Measurements from ENCODE around the gene RNU5B-1. TPM values are rescaled to one million over a fixed set of nuclear protein-coding genes. Genes with fewer than 3 reads are reported as not detected.
A peak's percentile ranks its signal among the peaks of the same experiment; 100 is the strongest.

RNU5B-1 gene
- polyA plus RNA-seq (ENCODE audit: insufficient read length in 4 of 4) = not detected

- DNase-seq (ENCODE audit: low read depth in 4 of 4, low spot score in 3 of 4) = peak; percentile 82 to 88 (median 85)
These were observed at the start of gene RNU5B-1 for GRCh38 chr15:65304381-65305149. Gene RNU5B-1, plus strand, starts transcription at chr15:65304677.

DNA sequence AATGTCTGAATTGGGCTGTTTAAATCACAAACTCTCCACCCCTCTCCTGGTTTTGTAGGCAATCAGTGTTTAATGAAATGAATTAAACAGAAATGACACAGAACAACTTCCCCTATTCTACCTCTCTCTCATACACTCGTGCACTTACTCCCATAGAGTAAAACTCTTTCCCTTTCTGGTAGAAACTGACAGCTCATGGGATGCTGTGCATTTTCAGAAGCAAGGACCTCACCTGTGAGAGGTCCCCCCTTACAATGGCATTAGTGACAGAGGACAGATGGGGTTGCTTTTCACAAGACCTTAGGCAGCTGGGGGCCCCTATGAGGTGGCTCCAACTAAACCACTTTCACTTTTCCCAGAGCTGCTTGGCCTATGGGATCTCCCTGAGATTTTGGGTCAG is 49.7 kb upstream of the RNU5B-1 start:
- no peak for DNase-seq (ENCODE audit: low read depth in 4 of 4, low spot score in 3 of 4)

DNA sequence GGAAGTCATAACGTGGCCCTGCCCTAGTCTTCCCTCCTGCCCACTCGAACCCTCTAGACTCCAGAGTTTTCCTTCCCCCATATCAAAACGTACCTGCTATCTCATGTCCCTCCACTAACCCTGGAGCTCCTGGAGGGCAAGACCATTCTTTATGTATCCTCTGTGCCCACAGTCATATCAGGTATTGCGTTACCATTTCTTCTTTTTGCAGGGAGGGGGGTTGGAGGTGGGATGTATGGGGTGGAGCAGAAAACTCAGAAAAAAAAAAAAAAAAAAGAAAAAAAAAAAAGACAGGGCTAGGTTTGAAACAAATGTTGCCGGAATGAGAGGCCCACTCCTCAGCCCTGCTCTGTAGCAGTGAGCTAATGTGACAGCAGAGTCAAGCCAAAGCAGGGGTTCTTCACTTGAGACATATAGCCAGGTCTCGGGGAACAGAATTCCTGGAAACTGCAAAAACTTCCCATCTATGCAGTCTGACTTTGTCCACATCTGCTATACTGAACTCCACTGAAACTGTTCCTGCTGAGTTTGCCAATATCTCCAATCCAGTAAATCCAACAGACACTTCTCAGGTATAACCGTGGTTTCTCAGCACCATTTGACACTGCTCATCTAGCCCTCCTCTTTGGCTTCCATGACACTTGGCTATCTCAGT is 48.9 kb upstream of the RNU5B-1 start:
- DNase-seq (ENCODE audit: low read depth in 4 of 4, low spot score in 3 of 4) = no peak

DNA sequence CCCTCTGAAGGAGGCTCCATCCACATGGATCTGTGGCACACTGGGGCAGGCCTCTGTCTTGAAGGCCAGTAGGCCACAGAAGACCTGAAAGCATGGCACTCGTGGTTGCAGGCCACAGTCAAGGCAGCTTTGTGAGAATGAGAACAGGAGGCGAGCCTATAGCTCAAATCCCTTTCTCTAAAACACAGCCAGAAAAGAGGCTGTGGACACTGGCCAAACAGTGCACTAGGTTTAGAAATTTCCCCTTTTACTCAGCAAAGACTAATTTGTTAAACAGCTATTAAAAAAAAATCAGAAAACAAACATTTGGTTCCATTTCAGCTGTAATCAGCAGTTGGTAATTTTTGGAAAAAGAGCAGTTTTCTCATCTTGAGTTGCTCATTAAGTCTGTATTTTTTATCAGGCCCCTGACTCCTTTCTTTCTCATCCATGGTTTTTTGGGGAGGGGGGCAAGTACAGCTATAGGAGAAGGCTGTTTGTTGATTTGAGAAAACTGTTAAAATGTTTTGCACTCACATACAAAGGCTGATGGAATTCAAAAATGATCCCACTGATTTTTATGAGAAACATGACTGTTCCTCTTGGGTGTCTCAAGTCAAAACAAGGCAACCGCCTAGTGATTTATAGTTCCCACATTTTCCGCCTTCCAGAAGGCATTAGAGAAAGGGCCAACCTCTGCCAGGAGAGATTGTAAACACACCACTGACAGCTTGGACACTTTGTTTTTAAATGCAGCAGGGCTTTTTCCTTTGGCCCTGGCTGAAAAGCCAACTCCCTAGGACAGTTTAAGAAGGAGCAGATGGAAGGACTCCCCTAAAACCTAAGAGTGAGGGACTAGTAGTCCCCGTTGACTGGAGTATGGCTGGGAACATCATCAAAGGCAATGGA is 45.9 kb upstream of the RNU5B-1 start:
- no peak for DNase-seq (ENCODE audit: low read depth in 4 of 4, low spot score in 3 of 4)

DNA sequence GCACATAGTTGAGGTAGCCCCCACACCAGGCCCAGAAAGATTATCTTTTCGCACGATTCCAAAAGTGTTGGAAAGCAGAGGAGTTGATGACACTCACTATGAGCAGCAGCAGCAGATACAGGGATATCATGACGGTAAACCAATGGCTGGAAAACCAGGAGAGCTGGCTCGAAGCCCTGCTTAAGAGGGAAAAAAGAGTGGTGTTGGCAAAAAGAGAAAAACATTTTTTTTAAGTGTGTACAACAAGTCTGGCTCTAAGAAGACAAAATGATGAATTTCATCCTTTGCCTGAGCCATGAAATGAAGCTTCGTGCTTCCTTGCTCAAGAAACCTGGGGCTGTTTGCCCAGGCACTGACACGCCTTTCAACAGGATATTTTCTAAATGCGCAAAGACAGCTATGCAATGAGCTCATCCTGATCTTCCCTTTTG is 45.1 kb upstream of the RNU5B-1 start:
- no peak for DNase-seq (ENCODE audit: low read depth in 4 of 4, low spot score in 3 of 4)

DNA sequence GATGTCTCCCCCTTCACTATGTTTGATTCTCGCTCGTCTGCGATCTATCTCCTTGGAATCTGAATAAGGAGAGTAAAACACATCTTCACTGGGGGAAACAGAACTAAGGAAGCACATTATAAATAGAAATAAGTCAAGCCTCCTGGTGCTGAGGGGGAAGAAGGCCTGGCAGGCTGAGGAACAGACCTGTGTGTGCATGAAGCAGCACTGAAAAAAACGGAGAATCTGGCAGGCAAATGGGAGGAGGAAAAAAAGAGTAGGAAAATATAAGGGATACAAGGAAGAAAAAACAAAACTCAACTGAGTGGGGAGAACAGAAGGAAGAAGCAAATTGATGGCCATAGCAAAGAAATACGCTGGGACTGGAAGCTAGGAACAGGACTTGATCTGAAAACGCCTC is 43.5 kb upstream of the RNU5B-1 start:
- no peak for DNase-seq (ENCODE audit: low read depth in 4 of 4, low spot score in 3 of 4)

GRCh38 chr15:65263313-65263712 is 41.2 kb upstream of the RNU5B-1 start:
- no peak for DNase-seq (ENCODE audit: low read depth in 4 of 4, low spot score in 3 of 4)

DNA sequence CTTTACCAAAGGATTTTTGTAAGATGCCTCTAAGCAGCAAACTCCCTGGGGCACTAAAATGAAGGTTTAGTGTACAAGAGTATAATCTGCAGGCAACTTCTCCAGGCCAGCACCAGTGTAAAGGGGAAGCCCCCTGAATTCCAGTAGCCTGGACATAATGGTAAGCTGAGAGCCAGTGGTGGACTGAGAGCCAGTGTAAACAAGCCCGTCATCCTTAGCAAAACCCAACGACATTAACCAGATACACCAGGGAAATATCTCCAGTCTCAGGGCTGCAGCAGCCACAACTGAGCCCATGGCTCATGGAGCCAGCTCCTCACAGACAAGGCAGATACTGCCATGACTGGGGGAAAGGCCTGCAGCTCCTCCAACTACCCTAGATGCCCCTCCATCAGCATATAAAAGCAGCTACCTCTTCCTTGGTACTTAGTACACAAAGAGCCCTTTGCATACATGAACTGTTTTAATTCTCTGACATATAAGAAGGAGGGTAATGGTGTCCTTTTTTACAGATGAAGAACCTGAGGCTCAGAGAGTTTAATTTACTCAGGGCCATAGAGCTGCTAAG is 39.5 kb upstream of the RNU5B-1 start:
- DNase-seq (ENCODE audit: low read depth in 4 of 4, low spot score in 3 of 4) = no peak

- DNase-seq (ENCODE audit: low read depth in 4 of 4, low spot score in 3 of 4) = no peak
These were observed 38.0 kb upstream of the RNU5B-1 start for GRCh38 chr15:65266469-65266868.

DNA sequence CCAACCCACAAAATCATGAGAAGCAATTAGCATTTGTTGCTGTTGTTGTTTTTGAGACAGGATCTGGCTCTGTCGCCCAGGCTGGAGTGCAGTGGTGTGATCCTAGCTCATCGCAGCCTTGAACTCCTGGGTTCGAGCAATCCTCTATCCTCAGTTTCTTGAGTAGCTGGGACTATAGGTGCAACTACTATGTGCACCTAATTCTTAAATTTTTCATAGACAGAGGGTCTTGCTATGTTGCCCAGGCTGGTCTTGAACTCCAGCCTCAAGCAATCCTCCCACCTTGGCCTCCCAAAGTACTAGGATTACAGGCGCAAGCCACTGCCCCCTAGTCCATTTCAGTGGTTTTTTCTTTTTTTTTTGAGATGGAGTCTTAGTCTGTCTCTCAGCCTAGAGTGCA is 36.1 kb upstream of the RNU5B-1 start:
- no peak for DNase-seq (ENCODE audit: low read depth in 4 of 4, low spot score in 3 of 4)

DNA sequence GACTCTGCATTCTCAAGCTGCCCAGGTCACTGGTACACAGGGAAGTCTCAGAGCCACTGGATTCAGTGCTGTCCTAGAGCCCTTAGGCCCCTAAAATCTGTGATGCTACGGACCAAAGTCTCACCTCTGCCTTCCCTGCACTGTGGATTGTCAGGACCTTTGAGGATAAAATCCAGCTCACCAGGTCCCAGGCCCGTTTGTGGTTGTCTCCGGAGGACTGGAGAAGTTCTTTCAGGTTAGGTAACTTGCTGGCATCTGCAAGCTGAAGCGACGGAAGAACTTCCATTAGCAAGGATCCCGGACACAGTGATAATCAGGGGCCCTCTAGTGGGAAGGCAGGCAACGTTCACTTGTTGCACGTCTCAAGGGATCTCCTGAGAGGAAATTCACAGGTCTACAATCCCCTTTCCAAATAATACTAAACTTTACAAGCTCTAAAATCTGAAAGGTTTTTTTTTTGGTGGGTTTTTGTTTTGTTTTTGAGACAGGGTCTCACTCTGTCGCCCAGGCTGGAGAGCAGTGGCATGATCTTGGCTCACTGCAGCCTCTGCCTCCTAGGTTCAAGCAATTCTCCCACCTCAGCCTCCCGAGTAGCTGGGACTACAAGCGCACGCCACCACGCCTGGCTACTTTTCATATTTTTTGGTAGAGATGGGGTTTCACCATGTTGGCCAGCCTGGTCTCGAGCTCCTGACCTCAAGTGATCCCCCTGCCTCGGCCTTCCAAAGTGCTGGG is 33.5 kb upstream of the RNU5B-1 start:
- peak in 1 of 4 donors; percentile 68 for DNase-seq (ENCODE audit: low read depth in 4 of 4, low spot score in 3 of 4)

DNA sequence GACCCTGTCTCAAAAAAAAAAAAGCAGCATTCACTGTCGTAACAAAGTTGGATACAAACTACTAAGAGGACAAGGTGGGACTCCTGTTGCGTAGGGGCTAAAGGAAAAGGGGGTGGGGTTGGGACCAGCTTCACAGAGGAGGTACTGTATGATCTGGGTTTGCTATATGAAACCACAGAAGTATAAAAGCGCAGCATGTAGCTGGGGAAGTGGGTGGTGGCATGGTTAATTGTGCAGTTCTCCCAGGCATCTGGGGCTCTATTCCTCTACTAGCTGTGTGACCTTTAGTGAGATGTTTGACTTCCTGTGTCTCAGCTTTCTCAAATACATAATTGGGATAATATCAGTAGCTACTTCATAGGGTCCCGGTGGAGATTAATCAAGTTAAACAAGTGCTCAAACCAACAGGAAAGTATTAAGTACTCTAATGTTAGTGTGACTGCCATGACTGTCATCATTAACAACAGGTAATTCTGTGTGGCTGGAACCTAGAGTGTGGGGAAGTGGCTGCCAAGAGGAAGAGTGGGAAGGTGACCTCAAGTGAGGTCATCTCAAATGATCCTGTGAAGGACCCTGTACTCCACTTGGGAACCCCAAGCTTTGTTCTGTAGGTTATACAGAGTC is 29.3 kb upstream of the RNU5B-1 start:
- no peak for DNase-seq (ENCODE audit: low read depth in 4 of 4, low spot score in 3 of 4)

- no peak for DNase-seq (ENCODE audit: low read depth in 4 of 4, low spot score in 3 of 4)
These were observed 28.8 kb upstream of the RNU5B-1 start for GRCh38 chr15:65275728-65276126.

DNA sequence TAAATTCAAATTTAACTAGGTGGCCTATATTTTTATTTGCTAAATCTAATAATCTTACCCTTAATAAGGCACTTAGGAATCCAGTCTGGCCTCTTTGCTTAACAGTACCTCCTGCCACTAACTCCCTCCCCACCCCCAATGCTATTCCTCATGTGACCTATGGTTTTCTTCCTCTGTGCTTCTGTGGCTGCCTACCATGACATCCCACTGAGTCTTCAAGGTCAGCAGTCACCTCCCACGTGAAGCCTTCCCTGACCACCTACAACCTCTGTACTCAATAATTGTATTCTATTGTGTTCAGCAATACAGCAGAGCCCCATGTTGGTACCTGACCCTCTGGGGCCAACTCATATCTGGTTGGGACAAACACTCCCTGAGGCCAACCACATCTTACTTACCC is 27.5 kb upstream of the RNU5B-1 start:
- no peak for DNase-seq (ENCODE audit: low read depth in 4 of 4, low spot score in 3 of 4)

- DNase-seq (ENCODE audit: low read depth in 4 of 4, low spot score in 3 of 4) = no peak
These were observed 26.0 kb upstream of the RNU5B-1 start for GRCh38 chr15:65278480-65278879.

DNA sequence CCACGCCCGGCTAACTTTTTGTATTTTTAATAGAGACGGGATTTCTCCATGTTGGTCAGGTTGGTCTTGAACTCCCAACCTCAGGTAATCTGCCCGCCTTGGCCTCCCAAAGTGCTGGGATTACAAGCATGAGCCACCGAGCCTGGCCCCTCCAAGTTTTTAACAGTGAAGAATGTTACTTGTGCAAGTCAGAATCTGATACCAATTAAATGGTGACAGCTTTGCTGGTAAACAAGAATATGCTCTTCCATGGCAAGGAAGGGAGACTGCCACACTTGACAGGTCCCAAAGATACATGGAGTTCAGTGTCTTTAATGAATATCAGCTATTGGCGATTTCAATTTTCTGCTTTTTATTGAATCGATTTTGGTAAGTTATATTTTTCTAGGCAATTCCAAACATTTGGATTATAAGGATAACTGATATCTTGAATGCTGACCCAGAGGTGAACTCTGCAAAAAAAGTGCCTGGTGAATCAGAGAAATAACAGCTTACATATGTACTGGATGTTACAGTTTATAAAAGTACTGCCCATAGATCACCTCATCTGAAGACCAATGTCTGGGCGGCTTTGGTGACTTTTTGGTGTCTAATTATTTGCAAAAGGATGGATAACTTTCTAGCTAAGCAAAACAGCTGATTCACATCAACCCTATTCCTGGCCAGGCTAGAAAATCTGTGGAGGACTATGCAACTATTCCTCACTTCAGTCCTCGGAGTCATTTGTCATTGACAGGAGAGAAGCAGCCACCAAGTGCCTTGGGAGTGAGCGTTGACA is 19.0 kb upstream of the RNU5B-1 start:
- no peak for DNase-seq (ENCODE audit: low read depth in 4 of 4, low spot score in 3 of 4)

- DNase-seq (ENCODE audit: low read depth in 4 of 4, low spot score in 3 of 4) = peak in 1 of 4 donors; percentile 43
These were observed 18.3 kb upstream of the RNU5B-1 start for GRCh38 chr15:65286069-65286703.

GRCh38 chr15:65286704-65287519 is 17.6 kb upstream of the RNU5B-1 start, which contains the start of gene PARP16:
Gene PARP16, minus strand, starts transcription at chr15:65286883. Its CDS starts 457 bp downstream, at chr15:65286426.
- peak; percentile 66 to 82 (median 80) for DNase-seq (ENCODE audit: low read depth in 4 of 4, low spot score in 3 of 4)

All from left renal pelvis (tissue), 4 donors.